H1 (cell line): ENCODE data around the gene KLHL8. TPM values are rescaled to one million over a fixed set of nuclear protein-coding genes. Genes with fewer than 3 reads are reported as not detected.

Source experiments
- CHD7 ChIP-seq: fragments of 300-600 bp; sonication (generic); IDR thresholded peaks from 2 replicates; pipeline ENCODE4 v1.7.1; 2012; ENCODE audit warnings: low read length, moderate library complexity, mild to moderate bottlenecking, inconsistent platforms; ENCODE audit not compliant: insufficient replicate concordance
- polyA plus RNA-seq, 7 experiments: library from polyadenylated mRNA; depleted of rRNA in 3 of 7; stranded (reverse) in 5 of 7; unstranded in 2 of 7; fragments of >200 nt in 5 of 7; fragments of 200-250 nt in 2 of 7; gene quantifications; 1 replicate in 5 of 7; 2 replicates in 1 of 7; 4 replicates in 1 of 7; pipeline versions ENCODE4 v1.2.1 to v1.2.3, GENCODE V29; 2011 to 2013; ENCODE audit warnings: missing spikeins in 2 of 7, mixed read lengths in 2 of 7
- total RNA-seq: library from RNA; stranded (reverse); fragmentation: NEBNext Ultra II Directional; extraction: Animal tissue kit (Norgen Biotek cat#: 25700); gene quantifications from 2 replicates; pipeline ENCODE4 v1.2.1, GENCODE V29; 2021

The KLHL8 gene
- total and polyA plus RNA-seq, 2 of the 8 experiments (the other 6 are each of a cell fraction or from before 2014, with no cell fraction given): 0.94 to 8.1 TPM

- TF ChIP-seq CHD7: no peak
Observed at GRCh38 chr4:87255755-87256154, 35.3 kb upstream of the KLHL8 start (continued).
